Esophagus squamous epithelium (tissue), 5 donors: ENCODE results near the gene SH3TC1. TPM values are rescaled to one million over a fixed set of nuclear protein-coding genes. Genes with fewer than 3 reads are reported as not detected.

Source experiments
- DNase-seq: peaks from one replicate; lab custom pipeline; 2025; lab: John Stamatoyannopoulos, UW
- H3K27ac ChIP-seq, 4 donors: fragments of 200-600 bp; sonication (generic); one replicate each; pipeline ENCODE4 v1.5.1; 2016 to 2019; ENCODE audit warnings: mild to moderate bottlenecking in 1 of 4
- H3K27me3 ChIP-seq, 4 donors: fragments of 200-600 bp; sonication (generic); 1 replicate in 3 of 4; 2 replicates in 1 of 4; pipeline versions ENCODE4 v1.5.1 to v1.6.0; 2017 to 2021; ENCODE audit warnings: antibody characterized with exemption in 1 of 4
- H3K36me3 ChIP-seq, 3 donors: fragments of 200-600 bp; sonication (generic); one replicate each; pipeline ENCODE4 v1.5.1; 2016 to 2019
- H3K4me1 ChIP-seq, 3 donors: fragments of 200-600 bp; sonication (generic); one replicate each; pipeline ENCODE4 v1.5.1; 2017 to 2019
- H3K4me3 ChIP-seq, 4 donors: fragments of 200-600 bp; sonication (generic); 1 replicate in 3 of 4; 2 replicates in 1 of 4; pipeline ENCODE4 v1.5.1; 2016 to 2019; ENCODE audit warnings: mild to moderate bottlenecking in 2 of 4, moderate library complexity in 1 of 4
- H3K9me3 ChIP-seq, 3 donors: fragments of 200-600 bp; sonication (generic); one replicate each; pipeline ENCODE4 v1.5.1; 2016 to 2019
- CTCF ChIP-seq, 6 experiments: fragments of 450-650 bp in 4 of 6; fragments of 200-600 bp in 2 of 6; sonication (generic) in 2 of 6; IDR thresholded peaks; one replicate each; pipeline ENCODE4 v1.5.1; 2016 to 2019; ENCODE audit warnings: antibody characterized with exemption in 6 of 6, mild to moderate bottlenecking in 4 of 6, moderate library complexity in 4 of 6
- POLR2A ChIP-seq, 4 donors: fragments of 450-650 bp; IDR thresholded peaks; one replicate each; pipeline ENCODE4 v1.6.1; 2017; ENCODE audit warnings: antibody characterized with exemption in 4 of 4, mild to moderate bottlenecking in 4 of 4, moderate library complexity in 3 of 4
- WGBS, 2 donors: methylation state at CpG; one replicate each; pipeline ENCODE4 v1.1.5; 2018; 5-methylcytosine and 5-hydroxymethylcytosine counted together
- intact Hi-C: fragments of 100-400 bp; cut with DNase I; formaldehyde crosslinking; loops from one replicate; pipeline ENCODE4 v1.15.0; 2022
- total RNA-seq, 4 donors: library from RNA; depleted of rRNA; stranded (reverse); fragments of >200 nt; gene quantifications; one replicate each; pipeline ENCODE4 v1.1.0, GENCODE V29; 2016
- donor health status: DM: yes; HTN: yes; CAD: no.

The SH3TC1 gene
- total RNA-seq, 4 donors from 2014 or later: 24.6 to 31.2 (median 27.1) TPM

DNA sequence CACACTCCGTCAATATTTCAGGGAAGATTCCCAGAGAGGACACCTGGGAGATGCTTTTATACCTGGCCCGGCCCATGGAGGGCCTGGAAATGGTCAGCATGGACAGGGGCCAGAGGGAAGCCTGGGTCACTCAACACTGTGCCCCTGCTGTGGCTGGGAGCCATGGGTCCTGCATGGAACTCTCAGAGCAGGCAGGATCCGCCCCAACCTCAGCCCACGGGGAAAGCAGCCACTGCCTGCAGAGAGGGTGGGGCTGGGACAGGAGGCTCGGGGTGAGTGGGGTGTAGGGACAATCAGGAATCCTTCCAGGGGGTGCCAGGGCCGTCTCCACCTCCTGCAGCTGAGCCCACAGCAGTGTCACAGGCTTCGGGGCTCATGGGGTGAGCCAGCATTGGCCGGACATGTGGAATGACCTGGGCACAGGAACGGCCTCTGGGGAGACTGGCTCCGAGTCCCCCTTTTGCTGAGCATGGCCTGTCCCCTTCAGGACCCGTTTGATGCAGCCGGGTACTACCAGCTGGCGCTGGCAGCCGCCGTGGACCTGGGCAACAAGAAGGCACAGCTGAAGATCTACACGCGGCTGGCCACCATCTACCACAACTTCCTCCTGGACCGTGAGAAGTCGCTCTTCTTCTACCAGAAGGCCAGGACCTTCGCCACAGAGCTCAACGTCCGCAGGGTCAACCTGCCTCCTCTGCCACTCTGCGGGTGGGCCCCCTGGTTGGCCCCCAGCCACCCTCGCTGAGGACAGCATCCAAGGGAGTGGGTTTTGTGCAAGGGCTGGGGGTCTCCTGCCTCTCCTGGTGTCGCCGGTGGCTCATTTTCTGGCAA, 41.3 kb downstream of the SH3TC1 start:
- Histone ChIP-seq H3K27me3 (no peaks in the 10 kb centered on the region), H3K4me3 (no peak overlapping the region), H3K27ac (no peak overlapping the region), H3K9me3 (no peaks in the 10 kb centered on the region), H3K36me3 (peaks cover 0 to 63% (median 5%) of the 10 kb centered on the region in 3 donors), H3K4me1 (peaks cover 0 to 25% (median 11%) of the 10 kb centered on the region in 3 donors)
- no peak for TF ChIP-seq CTCF (IDR thresholded peaks at IDR 0.05)
- TF ChIP-seq POLR2A (IDR thresholded peaks at IDR 0.05): no peak
- no peak for DNase-seq
- intact Hi-C loops: loop anchor here (5.0 kb wide), 1 partner anchor 162 kb away; no protein-coding TSS in a partner anchor
- 80 to 84% methylated on average over 3 to 8 of the region's 26 CpGs for WGBS, 2 donors

DNA sequence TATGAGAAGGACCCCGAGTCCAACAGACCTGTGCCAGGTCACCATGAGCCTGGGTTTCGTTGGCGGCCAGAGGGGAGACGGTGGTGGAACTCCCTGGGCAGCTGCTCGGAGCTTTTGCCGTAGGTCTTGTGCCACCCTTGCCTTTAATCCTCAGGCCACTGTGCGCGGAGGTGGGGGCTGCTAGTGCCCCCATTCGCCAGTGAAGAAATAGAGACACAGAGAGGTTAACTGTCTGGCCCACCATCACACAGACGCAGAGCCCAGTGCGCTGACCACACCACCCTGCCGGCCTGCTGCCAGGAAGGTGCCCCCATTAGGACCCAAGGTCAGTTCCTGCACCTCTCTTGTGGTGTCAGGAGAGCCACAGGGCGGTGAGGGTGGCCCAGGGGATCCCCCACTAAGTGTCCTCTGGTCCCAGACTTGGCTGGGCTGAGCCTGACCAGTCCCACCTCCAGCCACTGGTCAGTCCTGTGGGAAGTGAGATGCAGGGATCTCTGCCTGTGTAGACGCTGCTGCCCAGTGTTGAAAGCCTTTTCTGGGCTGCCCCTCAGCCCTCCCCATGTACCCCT, 42.2 kb downstream of the SH3TC1 start:
- WGBS, 2 donors: 87 to 93% methylated on average over 3 to 5 of the region's 14 CpGs
- H3K4me3 ChIP-seq: no peak overlapping the region
- TF ChIP-seq CTCF (IDR thresholded peaks at IDR 0.05): no peak
- no peak for TF ChIP-seq POLR2A (IDR thresholded peaks at IDR 0.05)
- intact Hi-C loops: loop anchor here (5.0 kb wide), 1 partner anchor 161 kb away; no protein-coding TSS in a partner anchor
- no peak for DNase-seq
- H3K9me3 ChIP-seq: no peaks in the 10 kb centered on the region
- H3K27me3 ChIP-seq: no peaks in the 10 kb centered on the region
- peaks cover 0 to 55% (median under 1%) of the 10 kb centered on the region in 3 donors for H3K36me3 ChIP-seq
- no peak overlapping the region for H3K27ac ChIP-seq
- peaks cover 0 to 25% (median 11%) of the 10 kb centered on the region in 3 donors for H3K4me1 ChIP-seq

GRCh38 chr4:8241895-8242696, 43.0 kb downstream of the SH3TC1 start:
- Histone ChIP-seq H3K27me3 (no peaks in the 10 kb centered on the region), H3K4me1 (peaks cover 0 to 32% (median 11%) of the 10 kb centered on the region in 3 donors), H3K9me3 (no peaks in the 10 kb centered on the region), H3K4me3 (no peak overlapping the region), H3K27ac (peak overlapping the region in 2 of 4 donors; percentile 45 to 51), H3K36me3 (peaks cover 0 to 47% (median 0%) of the 10 kb centered on the region in 3 donors)
- intact Hi-C loops: loop anchor here (5.0 kb wide), 1 partner anchor 160 kb away; no protein-coding TSS in a partner anchor
- TF ChIP-seq CTCF (IDR thresholded peaks at IDR 0.05): peak; percentile 93 to 99 (median 94)
- TF ChIP-seq POLR2A (IDR thresholded peaks at IDR 0.05): no peak
- WGBS, 2 donors: 52 to 57% methylated on average over 6 to 9 of the region's 29 CpGs
- DNase-seq: peak; percentile 20

GRCh38 chr4:8242782-8243560, 43.9 kb downstream of the SH3TC1 start:
- Histone ChIP-seq H3K4me3 (no peak overlapping the region), H3K36me3 (peaks cover 0 to 38% (median 0%) of the 10 kb centered on the region in 3 donors), H3K27me3 (no peaks in the 10 kb centered on the region), H3K9me3 (no peaks in the 10 kb centered on the region), H3K27ac (peak overlapping the region in 2 of 4 donors; percentile 45 to 51), H3K4me1 (peaks cover 6 to 36% (median 18%) of the 10 kb centered on the region in 3 donors)
- TF ChIP-seq POLR2A (IDR thresholded peaks at IDR 0.05) (no peak), CTCF (IDR thresholded peaks at IDR 0.05) (no peak)
- WGBS, 2 donors: 73 to 86% methylated on average over 5 to 10 of the region's 10 CpGs
- DNase-seq: no peak
- intact Hi-C loops: loop anchor here (5.0 kb wide), 1 partner anchor 159 kb away; no protein-coding TSS in a partner anchor
